Lung (tissue), 12 donors: ENCODE results near the gene COL4A6. TPM values are rescaled to one million over a fixed set of nuclear protein-coding genes. Genes with fewer than 3 reads are reported as not detected.

Experiments used
- ATAC-seq: fragments of 200-7000 bp; cut with Tn5 transposase; one replicate; pipeline ENCODE4 v1.9.1; 2020; ENCODE audit warnings: moderate number of reproducible peaks; ENCODE audit not compliant: insufficient read depth, low FRiP score
- DNase-seq, 3 donors: peaks; one replicate each; pipeline ENCODE4 v3.0.0-alpha.2; 2013 to 2017
- H3K27ac ChIP-seq, 2 donors: one replicate each; pipeline ENCODE4 v1.5.1; 2013; ENCODE audit warnings: mild to moderate bottlenecking in 2 of 2, moderate library complexity in 2 of 2, control low read depth in 1 of 2, inconsistent platforms in 1 of 2, low read depth in 1 of 2, low read length in 1 of 2
- H3K27me3 ChIP-seq, 3 donors: one replicate each; pipeline ENCODE4 v1.5.1; 2013; ENCODE audit warnings: low read length in 2 of 3; ENCODE audit not compliant: control insufficient read depth in 3 of 3, insufficient read depth in 3 of 3
- H3K36me3 ChIP-seq, 4 donors: one replicate each; pipeline ENCODE4 v1.5.1; 2013; ENCODE audit warnings: low read length in 4 of 4, mild to moderate bottlenecking in 1 of 4, moderate library complexity in 1 of 4; ENCODE audit not compliant: control insufficient read depth in 4 of 4, insufficient read depth in 4 of 4
- H3K4me1 ChIP-seq, 5 donors: one replicate each; pipeline ENCODE4 v1.5.1; 2013; ENCODE audit warnings: low read length in 5 of 5, mild to moderate bottlenecking in 2 of 5, moderate library complexity in 1 of 5; ENCODE audit not compliant: control insufficient read depth in 5 of 5, insufficient read depth in 5 of 5
- H3K4me3 ChIP-seq: one replicate; pipeline ENCODE4 v1.5.1; 2013; ENCODE audit warnings: mild to moderate bottlenecking, control low read depth, moderate library complexity
- H3K9ac ChIP-seq, 2 donors: one replicate each; pipeline ENCODE4 v1.5.1; 2013; ENCODE audit warnings: low read length in 2 of 2, control low read depth in 1 of 2; ENCODE audit not compliant: insufficient read depth in 1 of 2
- H3K9me3 ChIP-seq, 4 donors: one replicate each; pipeline ENCODE4 v1.5.1; 2013; ENCODE audit warnings: low read length in 3 of 4, mild to moderate bottlenecking in 1 of 4, moderate library complexity in 1 of 4; ENCODE audit not compliant: control insufficient read depth in 4 of 4, insufficient read depth in 3 of 4
- WGBS, 2 donors: extraction: QIAGEN DNeasy Blood & Tissue Kit; methylation state at CpG; one replicate each; pipeline ENCODE4 v1.1.7; 2013; 5-methylcytosine and 5-hydroxymethylcytosine counted together
- polyA plus RNA-seq, 2 donors: library from polyadenylated mRNA; stranded (reverse); fragments of 200-250 nt; gene quantifications; one replicate each; pipeline ENCODE4 v1.2.1, GENCODE V29; 2013
- total RNA-seq, 2 donors: library from RNA; depleted of rRNA in 1 of 2; stranded (reverse); fragments of >200 nt in 1 of 2; gene quantifications; one replicate each; pipeline ENCODE4 v1.2.1, GENCODE V29; 2014 to 2021
- TF ChIP-seq, protein P1 (sequence below): IDR thresholded peaks from 2 replicates; pipeline ENCODE4 v1.5.1; 2012; ENCODE audit warnings: mild to moderate bottlenecking; ENCODE audit errors: control extremely low read depth, extremely low read depth
- donor health status: control.
- donor health status: control.
- donor health status: Bipolar disorder and iron deficiency.
- donor health status: healthy.
- donor health status: DM: yes; HTN: yes; CAD: no.

COL4A6 gene
- total and polyA plus RNA-seq, 4 donors = 0.57 to 16.7 (median 1.6) TPM

- ATAC-seq = no peak
- Histone ChIP-seq H3K27me3 (peaks cover 0 to 24% (median 0%) of the 10 kb centered on the region in 3 donors), H3K9me3 (peaks cover 0 to 3% (median 1%) of the 10 kb centered on the region in 4 donors), H3K36me3 (no peaks in the 10 kb centered on the region), H3K4me3 (no peak overlapping the region), H3K9ac (no peak overlapping the region), H3K27ac (no peak overlapping the region), H3K4me1 (no peaks in the 10 kb centered on the region)
- DNase-seq = no peak
- WGBS, 2 donors = 84 to 86% methylated on average over 3 of the region's 3 CpGs
- TF ChIP-seq, protein P1, sequence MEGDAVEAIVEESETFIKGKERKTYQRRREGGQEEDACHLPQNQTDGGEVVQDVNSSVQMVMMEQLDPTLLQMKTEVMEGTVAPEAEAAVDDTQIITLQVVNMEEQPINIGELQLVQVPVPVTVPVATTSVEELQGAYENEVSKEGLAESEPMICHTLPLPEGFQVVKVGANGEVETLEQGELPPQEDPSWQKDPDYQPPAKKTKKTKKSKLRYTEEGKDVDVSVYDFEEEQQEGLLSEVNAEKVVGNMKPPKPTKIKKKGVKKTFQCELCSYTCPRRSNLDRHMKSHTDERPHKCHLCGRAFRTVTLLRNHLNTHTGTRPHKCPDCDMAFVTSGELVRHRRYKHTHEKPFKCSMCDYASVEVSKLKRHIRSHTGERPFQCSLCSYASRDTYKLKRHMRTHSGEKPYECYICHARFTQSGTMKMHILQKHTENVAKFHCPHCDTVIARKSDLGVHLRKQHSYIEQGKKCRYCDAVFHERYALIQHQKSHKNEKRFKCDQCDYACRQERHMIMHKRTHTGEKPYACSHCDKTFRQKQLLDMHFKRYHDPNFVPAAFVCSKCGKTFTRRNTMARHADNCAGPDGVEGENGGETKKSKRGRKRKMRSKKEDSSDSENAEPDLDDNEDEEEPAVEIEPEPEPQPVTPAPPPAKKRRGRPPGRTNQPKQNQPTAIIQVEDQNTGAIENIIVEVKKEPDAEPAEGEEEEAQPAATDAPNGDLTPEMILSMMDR = no peak
These were observed 146.2 kb downstream of the COL4A6 start for GRCh38 chrX:108292053-108292452.

- Histone ChIP-seq H3K4me3 (no peak overlapping the region), H3K4me1 (peaks cover 0 to 10% (median 0%) of the 10 kb centered on the region in 5 donors), H3K27me3 (peaks cover 0 to 22% (median 3%) of the 10 kb centered on the region in 3 donors), H3K36me3 (no peaks in the 10 kb centered on the region), H3K9ac (no peak overlapping the region), H3K9me3 (no peaks in the 10 kb centered on the region), H3K27ac (no peak overlapping the region)
- 43 to 74% methylated on average over 2 of the region's 2 CpGs for WGBS, 2 donors
- TF ChIP-seq, protein P1 = no peak
- DNase-seq (no peak), ATAC-seq (no peak)
These were observed 152.3 kb downstream of the COL4A6 start for GRCh38 chrX:108285918-108286317.

GRCh38 chrX:108285356-108285755 is 152.9 kb downstream of the COL4A6 start:
- H3K4me3 ChIP-seq = no peak overlapping the region
- peaks cover 0 to 10% (median 0%) of the 10 kb centered on the region in 5 donors for H3K4me1 ChIP-seq
- no peak overlapping the region for H3K9ac ChIP-seq
- TF ChIP-seq, protein P1 = no peak
- ATAC-seq = no peak
- no peaks in the 10 kb centered on the region for H3K9me3 ChIP-seq
- peaks cover 0 to 20% (median 3%) of the 10 kb centered on the region in 3 donors for H3K27me3 ChIP-seq
- H3K27ac ChIP-seq = no peak overlapping the region
- peak in 2 of 3 donors; percentile 26 to 61 for DNase-seq
- WGBS, 2 donors = 9 to 50% methylated on average over 2 of the region's 2 CpGs
- no peaks in the 10 kb centered on the region for H3K36me3 ChIP-seq

- no peak overlapping the region for H3K4me3 ChIP-seq
- TF ChIP-seq, protein P1 = no peak
- H3K27ac ChIP-seq = no peak overlapping the region
- H3K9me3 ChIP-seq = no peaks in the 10 kb centered on the region
- H3K4me1 ChIP-seq = no peaks in the 10 kb centered on the region
- WGBS, 2 donors = 65 to 66% methylated on average over 4 of the region's 4 CpGs
- no peaks in the 10 kb centered on the region for H3K36me3 ChIP-seq
- peaks cover 0 to 8% (median 4%) of the 10 kb centered on the region in 3 donors for H3K27me3 ChIP-seq
- H3K9ac ChIP-seq = no peak overlapping the region
- DNase-seq (no peak), ATAC-seq (no peak)
These were observed 162.5 kb downstream of the COL4A6 start for GRCh38 chrX:108275732-108276131.
